Neural cell (in vitro differentiated cells): ENCODE measurements around the gene HUNK. TPM values are rescaled to one million over a fixed set of nuclear protein-coding genes. Genes with fewer than 3 reads are reported as not detected.

ENCODE experiments used
- H2AFZ ChIP-seq: fragments of 200-600, 300-800 bp; sonication (generic), shearing (Covaris generic); 2 replicates; pipeline ENCODE4 v1.6.0; 2014; ENCODE audit warnings: low read depth, mild to moderate bottlenecking, antibody characterized with exemption, low read length, moderate library complexity
- H3F3A ChIP-seq: fragments of 200-600 bp; shearing (Covaris generic); 2 replicates; pipeline ENCODE4 v1.6.1; 2016; ENCODE audit warnings: mild to moderate bottlenecking, moderate library complexity, mixed read lengths, antibody characterized with exemption, low read length; ENCODE audit not compliant: insufficient read depth, poor library complexity, severe bottlenecking
- H3K27ac ChIP-seq: fragments of 200-600, 300-800 bp; sonication (generic), shearing (Covaris generic); 2 replicates; pipeline ENCODE4 v1.5.1; 2014; ENCODE audit warnings: mild to moderate bottlenecking, low read length, moderate library complexity
- H3K27me3 ChIP-seq: fragments of 300-800, 200-600 bp; sonication (generic), shearing (Covaris generic); 2 replicates; pipeline ENCODE4 v1.6.0; 2014; ENCODE audit warnings: mild to moderate bottlenecking, low read depth, low read length, moderate library complexity; ENCODE audit not compliant: insufficient read depth
- H3K36me3 ChIP-seq: fragments of 300-800, 200-600 bp; sonication (generic), shearing (Covaris generic); 2 replicates; pipeline ENCODE4 v1.5.1; 2014; ENCODE audit warnings: mild to moderate bottlenecking, antibody characterized with exemption, low read length, moderate library complexity; ENCODE audit not compliant: insufficient read depth
- H3K4me2 ChIP-seq: fragments of 300-800, 200-600 bp; sonication (generic), shearing (Covaris generic); 2 replicates; pipeline ENCODE4 v1.6.0; 2014; ENCODE audit warnings: mild to moderate bottlenecking, low read length
- H3K4me3 ChIP-seq: fragments of 300-800, 200-600 bp; sonication (generic), shearing (Covaris generic); 2 replicates; pipeline ENCODE4 v1.5.1; 2014; ENCODE audit warnings: mild to moderate bottlenecking, low read length, moderate library complexity
- H3K79me2 ChIP-seq: fragments of 200-600 bp; shearing (Covaris generic); replicated peaks from 2 replicates; pipeline ENCODE4 v1.6.0; 2014; ENCODE audit warnings: mild to moderate bottlenecking, low read length, moderate library complexity; ENCODE audit not compliant: insufficient read depth
- H3K9ac ChIP-seq: fragments of 300-800, 200-600 bp; sonication (generic), shearing (Covaris generic); 2 replicates; pipeline ENCODE4 v1.6.1; 2016; ENCODE audit warnings: mild to moderate bottlenecking, low read length, mixed read lengths
- H3K9me2 ChIP-seq: fragments of 200-600 bp; shearing (Covaris generic); 2 replicates; pipeline ENCODE4 v1.6.1; 2016; ENCODE audit warnings: mild to moderate bottlenecking, low read length, mixed read lengths; ENCODE audit not compliant: insufficient read depth
- H3K9me3 ChIP-seq: fragments of 200-600, 300-800 bp; sonication (generic), shearing (Covaris generic); 2 replicates; pipeline ENCODE4 v1.6.1; 2016; ENCODE audit warnings: mild to moderate bottlenecking, mixed run types, low read length, moderate library complexity, mixed read lengths
- H4K20me1 ChIP-seq: fragments of 200-600 bp; shearing (Covaris generic); 2 replicates; pipeline ENCODE4 v1.6.1; 2016; ENCODE audit warnings: mild to moderate bottlenecking, mixed run types; ENCODE audit not compliant: insufficient read depth
- CTCF ChIP-seq: fragments of 450-650 bp; IDR thresholded peaks from 2 replicates; pipeline ENCODE4 v1.5.1; 2014; ENCODE audit warnings: antibody characterized with exemption, mild to moderate bottlenecking, moderate library complexity; ENCODE audit not compliant: poor library complexity, severe bottlenecking
- EP300 ChIP-seq: fragments of 450-650 bp; conservative IDR thresholded peaks from 2 replicates; pipeline ENCODE4 v1.6.1; 2014; ENCODE audit warnings: antibody characterized with exemption, mild to moderate bottlenecking, moderate library complexity; ENCODE audit not compliant: poor library complexity, severe bottlenecking
- EZH2 ChIP-seq: fragments of 200-600, 300-800 bp; shearing (Covaris generic), sonication (generic); IDR thresholded peaks from 2 replicates; pipeline ENCODE4 v1.6.1; 2014; ENCODE audit warnings: antibody characterized with exemption, low read length, borderline replicate concordance, mild to moderate bottlenecking; ENCODE audit not compliant: insufficient read depth, poor library complexity, severe bottlenecking
- MXI1 ChIP-seq: fragments of 450-650 bp; conservative IDR thresholded peaks from 2 replicates; pipeline ENCODE4 v1.6.1; 2014; ENCODE audit warnings: antibody characterized with exemption, mild to moderate bottlenecking; ENCODE audit not compliant: poor library complexity, severe bottlenecking
- POLR2AphosphoS5 ChIP-seq: IDR thresholded peaks from 2 replicates; pipeline ENCODE4 v1.6.1; 2012
- RAD21 ChIP-seq: fragments of 450-650 bp; conservative IDR thresholded peaks from 2 replicates; pipeline ENCODE4 v1.6.1; 2014; ENCODE audit warnings: antibody characterized with exemption, mild to moderate bottlenecking, moderate library complexity
- REST ChIP-seq: IDR thresholded peaks from 2 replicates; pipeline ENCODE4 v1.6.1; 2012; ENCODE audit warnings: borderline replicate concordance
- SMC3 ChIP-seq: fragments of 450-650 bp; conservative IDR thresholded peaks from 2 replicates; pipeline ENCODE4 v1.6.1; 2014; ENCODE audit warnings: antibody characterized with exemption, mild to moderate bottlenecking, moderate library complexity; ENCODE audit not compliant: poor library complexity
- TAF1 ChIP-seq: IDR thresholded peaks from 2 replicates; pipeline ENCODE4 v1.6.1; 2012; ENCODE audit warnings: low read depth
- polyA plus RNA-seq: library from polyadenylated mRNA; depleted of rRNA; stranded (reverse); fragments of >200 nt; gene quantifications from 2 replicates; pipeline ENCODE4 v1.2.3, GENCODE V29; 2014

HUNK gene
- polyA plus RNA-seq, 1 donor from 2014 or later, result 9.3 TPM

- Histone ChIP-seq H3K4me2 (no peak overlapping the region), H3K27me3 (no peaks in the 10 kb centered on the region), H3K9me2 (no peaks in the 10 kb centered on the region), H3K9ac (no peak overlapping the region), H2AFZ (no peak overlapping the region), H4K20me1 (no peaks in the 10 kb centered on the region), H3K27ac (no peak overlapping the region), H3K4me3 (no peak overlapping the region), H3F3A (no peaks in the 10 kb centered on the region), H3K36me3 (no peaks in the 10 kb centered on the region), H3K79me2 (no peaks in the 10 kb centered on the region), H3K9me3 (no peaks in the 10 kb centered on the region)
- TF ChIP-seq POLR2AphosphoS5, result no peak
- no peak for TF ChIP-seq EP300
- TF ChIP-seq TAF1, result no peak
- TF ChIP-seq MXI1, result no peak
- no peak for TF ChIP-seq SMC3
- no peak for TF ChIP-seq RAD21
- TF ChIP-seq CTCF, result no peak
- TF ChIP-seq EZH2, result no peak
- TF ChIP-seq REST, result no peak
These were observed 112.6 kb downstream of the HUNK start for GRCh38 chr21:31985398-31985797.

GRCh38 chr21:31986035-31986856 is 113.4 kb downstream of the HUNK start:
- TF ChIP-seq CTCF (no peak), SMC3 (no peak), RAD21 (no peak), POLR2AphosphoS5 (no peak), REST (no peak), TAF1 (no peak), MXI1 (no peak), EP300 (no peak), EZH2 (no peak)
- no peak overlapping the region for H3K9ac ChIP-seq
- H3K27me3 ChIP-seq, result no peaks in the 10 kb centered on the region
- no peak overlapping the region for H3K4me2 ChIP-seq
- H4K20me1 ChIP-seq, result no peaks in the 10 kb centered on the region
- H2AFZ ChIP-seq, result no peak overlapping the region
- no peaks in the 10 kb centered on the region for H3K9me3 ChIP-seq
- H3K4me3 ChIP-seq, result no peak overlapping the region
- H3F3A ChIP-seq, result no peaks in the 10 kb centered on the region
- H3K9me2 ChIP-seq, result no peaks in the 10 kb centered on the region
- no peaks in the 10 kb centered on the region for H3K79me2 ChIP-seq
- no peak overlapping the region for H3K27ac ChIP-seq
- no peaks in the 10 kb centered on the region for H3K36me3 ChIP-seq
